Testis (tissue), 3 donors: ENCODE data around the gene NEDD9. TPM values are rescaled to one million over a fixed set of nuclear protein-coding genes. Genes with fewer than 3 reads are reported as not detected.

Source experiments
- DNase-seq: peaks from one replicate; pipeline ENCODE4 v3.0.0-alpha.2; 2019
- H3K27ac ChIP-seq, 2 donors: fragments of 200-600 bp; sonication (generic); one replicate each; pipeline ENCODE4 v1.5.1; 2019
- H3K27me3 ChIP-seq: fragments of 200-600 bp; sonication (generic); one replicate; pipeline ENCODE4 v1.5.1; 2019
- H3K36me3 ChIP-seq: fragments of 200-600 bp; sonication (generic); one replicate; pipeline ENCODE4 v1.5.1; 2017; ENCODE audit warnings: low read depth; ENCODE audit errors: missing control alignments
- H3K4me1 ChIP-seq: fragments of 200-600 bp; sonication (generic); one replicate; pipeline ENCODE4 v1.5.1; 2019
- H3K4me3 ChIP-seq, 2 donors: fragments of 200-600 bp; sonication (generic); one replicate each; pipeline ENCODE4 v1.5.1; 2017 to 2019
- H3K9me3 ChIP-seq: fragments of 200-600 bp; sonication (generic); one replicate; pipeline ENCODE4 v1.5.1; 2017
- POLR2A ChIP-seq: fragments of 450-650 bp; IDR thresholded peaks from one replicate; pipeline ENCODE4 v1.6.1; 2017; ENCODE audit warnings: antibody characterized with exemption, mild to moderate bottlenecking, moderate library complexity
- WGBS, 2 donors: methylation state at CpG; one replicate each; pipeline ENCODE4 v1.1.5; 2018; 5-methylcytosine and 5-hydroxymethylcytosine counted together
- intact Hi-C: fragments of 100-400 bp; cut with DNase I; formaldehyde crosslinking; loops from one replicate; pipeline ENCODE4 v1.15.1; 2023; ENCODE audit warnings: low total_unique reads
- polyA plus RNA-seq: library from polyadenylated mRNA; stranded (reverse); fragments of 350-450 nt; fragmentation: Illumina TruSeq; extraction: RNeasy Lipid Tissue Mini Kit (QIAGEN cat#74804); gene quantifications from one replicate; pipeline ENCODE4 v1.2.3, GENCODE V29; 2014; ENCODE audit warnings: low read depth, low replicate concordance; ENCODE audit not compliant: insufficient read depth
- total RNA-seq, 2 donors: library from RNA; depleted of rRNA; stranded (reverse); fragments of >200 nt; gene quantifications; one replicate each; pipeline ENCODE4 v1.2.3, GENCODE V29; 2016
- TF ChIP-seq, protein P1 (sequence below), 3 experiments: fragments of 450-650 bp in 2 of 3; fragments of 200-600 bp in 1 of 3; sonication (generic) in 1 of 3; IDR thresholded peaks; one replicate each; pipeline ENCODE4 v1.5.1; 2016 to 2019; ENCODE audit warnings: antibody characterized with exemption in 3 of 3, mild to moderate bottlenecking in 2 of 3, moderate library complexity in 1 of 3

The NEDD9 gene
- total and polyA plus RNA-seq, 3 donors from 2014 or later: 21.0 to 67.0 (median 31.8) TPM

DNA sequence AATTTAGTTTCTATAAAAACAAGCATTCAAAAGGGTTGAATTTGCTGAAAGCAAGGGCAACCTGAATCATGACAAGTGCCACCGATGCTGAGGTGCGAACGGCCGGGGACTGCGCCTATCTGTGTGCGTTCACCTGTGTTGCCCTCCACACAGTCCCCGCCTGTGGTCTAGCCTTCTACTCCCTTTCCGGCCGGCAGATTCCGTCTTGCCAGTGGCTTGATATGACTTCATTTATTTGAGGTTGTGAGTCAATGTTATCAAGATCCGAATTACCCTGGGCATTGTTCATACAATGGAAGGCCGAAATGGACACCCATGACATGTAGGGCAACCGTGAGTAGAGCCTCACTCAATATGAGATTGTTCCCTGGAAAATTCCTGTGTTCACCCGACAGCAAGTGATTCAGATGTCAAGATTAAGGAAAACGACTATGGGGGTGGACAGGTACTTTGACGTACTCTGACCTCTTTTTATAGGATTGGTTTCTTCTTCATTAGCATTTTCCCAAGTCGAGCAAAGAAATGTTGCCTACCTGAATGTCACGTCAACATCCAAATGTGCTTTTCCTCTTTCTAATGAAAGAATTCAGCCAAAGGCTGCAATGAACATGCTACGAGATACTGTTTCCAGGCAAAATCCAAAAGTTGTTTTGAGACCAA is 41.1 kb upstream of the NEDD9 start:
- no peak overlapping the region for H3K4me3 ChIP-seq
- 94% methylated on average over 19 of the region's 19 CpGs for WGBS, 2 donors
- no peak for TF ChIP-seq POLR2A
- TF ChIP-seq, protein P1, sequence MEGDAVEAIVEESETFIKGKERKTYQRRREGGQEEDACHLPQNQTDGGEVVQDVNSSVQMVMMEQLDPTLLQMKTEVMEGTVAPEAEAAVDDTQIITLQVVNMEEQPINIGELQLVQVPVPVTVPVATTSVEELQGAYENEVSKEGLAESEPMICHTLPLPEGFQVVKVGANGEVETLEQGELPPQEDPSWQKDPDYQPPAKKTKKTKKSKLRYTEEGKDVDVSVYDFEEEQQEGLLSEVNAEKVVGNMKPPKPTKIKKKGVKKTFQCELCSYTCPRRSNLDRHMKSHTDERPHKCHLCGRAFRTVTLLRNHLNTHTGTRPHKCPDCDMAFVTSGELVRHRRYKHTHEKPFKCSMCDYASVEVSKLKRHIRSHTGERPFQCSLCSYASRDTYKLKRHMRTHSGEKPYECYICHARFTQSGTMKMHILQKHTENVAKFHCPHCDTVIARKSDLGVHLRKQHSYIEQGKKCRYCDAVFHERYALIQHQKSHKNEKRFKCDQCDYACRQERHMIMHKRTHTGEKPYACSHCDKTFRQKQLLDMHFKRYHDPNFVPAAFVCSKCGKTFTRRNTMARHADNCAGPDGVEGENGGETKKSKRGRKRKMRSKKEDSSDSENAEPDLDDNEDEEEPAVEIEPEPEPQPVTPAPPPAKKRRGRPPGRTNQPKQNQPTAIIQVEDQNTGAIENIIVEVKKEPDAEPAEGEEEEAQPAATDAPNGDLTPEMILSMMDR (IDR thresholded peaks at IDR 0.05): no peak
- intact Hi-C loops: no loop called here
- no peaks in the 10 kb centered on the region for H3K27me3 ChIP-seq
- peaks cover 28% of the 10 kb centered on the region for H3K4me1 ChIP-seq
- H3K36me3 ChIP-seq: no peaks in the 10 kb centered on the region
- DNase-seq: no peak
- no peaks in the 10 kb centered on the region for H3K9me3 ChIP-seq
- H3K27ac ChIP-seq: no peak overlapping the region

DNA sequence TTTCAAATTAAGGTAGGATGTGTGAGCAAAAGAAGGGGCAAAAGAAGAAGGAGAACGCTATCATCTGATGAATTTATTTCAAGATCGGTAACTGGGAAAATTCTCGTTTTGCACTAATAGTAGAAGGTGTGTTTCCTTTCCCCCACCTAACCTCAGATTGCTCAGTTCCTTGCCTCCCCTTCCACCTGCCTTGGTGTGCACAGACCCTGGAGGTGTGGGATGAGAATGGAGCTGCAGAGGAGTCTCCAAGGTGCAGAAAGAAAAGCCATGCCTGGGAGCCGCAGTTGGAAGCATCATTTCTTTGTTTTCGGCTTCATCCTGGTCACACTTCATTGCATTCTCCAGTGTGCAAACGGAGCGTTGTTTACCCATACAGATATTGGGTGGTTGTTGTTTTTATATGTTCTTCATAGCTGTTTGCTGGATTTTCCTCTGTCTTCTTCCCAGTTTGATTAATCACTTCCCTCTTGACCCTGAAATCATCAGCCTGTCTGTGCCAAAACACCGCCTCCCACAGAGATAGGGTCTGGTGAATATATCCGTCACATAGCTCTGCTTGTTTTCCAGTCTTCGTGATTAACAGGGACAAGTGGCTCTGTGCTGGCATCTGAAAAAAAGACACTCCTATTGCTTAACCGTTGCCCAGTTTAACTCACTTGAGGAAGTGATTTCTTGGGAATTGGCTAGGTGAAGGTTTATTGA is 40.2 kb upstream of the NEDD9 start:
- WGBS, 2 donors: 67 to 73% methylated on average over 11 of the region's 11 CpGs
- DNase-seq: peak; percentile 45

DNA sequence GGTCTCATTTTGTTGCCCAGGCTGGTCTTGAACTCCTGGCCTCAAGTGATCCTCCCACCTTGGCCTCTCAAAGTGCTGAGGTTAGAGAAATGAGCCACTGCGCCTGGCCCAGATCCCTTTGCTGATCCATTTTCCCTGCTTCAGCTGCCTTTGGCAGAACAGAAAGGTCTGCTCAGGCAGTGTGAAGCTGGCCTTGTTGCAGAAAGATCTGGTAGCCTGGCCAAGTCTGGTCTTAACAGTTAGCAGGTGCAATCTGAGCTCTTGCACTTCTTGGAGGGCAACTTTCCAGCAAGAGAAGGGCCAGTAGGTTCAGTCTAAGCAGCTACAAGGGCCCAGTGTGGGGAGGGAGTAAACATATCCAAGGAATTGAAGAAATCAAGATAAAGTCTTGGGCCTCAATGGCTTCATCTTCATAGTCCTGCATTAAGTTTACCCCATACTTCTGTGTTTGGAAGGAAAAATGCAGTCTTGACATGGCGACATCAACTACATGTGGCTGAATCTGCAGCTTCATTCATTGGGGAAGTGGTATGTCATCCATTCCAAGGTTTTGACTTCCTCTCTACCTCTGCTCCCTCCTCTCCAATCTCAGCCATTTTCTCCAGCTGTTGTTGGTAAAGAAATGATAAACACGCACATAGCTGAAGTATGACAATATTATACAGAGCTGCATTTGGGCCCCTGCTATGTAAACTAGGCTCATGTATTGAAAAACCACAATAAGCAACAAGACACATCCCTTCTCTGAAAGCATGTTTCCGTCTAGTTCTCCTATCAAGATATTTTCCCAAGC is 39.0 kb upstream of the NEDD9 start:
- 68 to 78% methylated on average over 4 of the region's 4 CpGs for WGBS, 2 donors
- peak; percentile 49 for DNase-seq
- intact Hi-C loops: no loop called here
- H3K27me3 ChIP-seq: no peaks in the 10 kb centered on the region
- H3K9me3 ChIP-seq: no peaks in the 10 kb centered on the region
- TF ChIP-seq POLR2A: no peak
- TF ChIP-seq, protein P1 (IDR thresholded peaks at IDR 0.05): no peak
- H3K27ac ChIP-seq: peak overlapping the region in 1 of 2 donors; percentile 68
- peaks cover 18% of the 10 kb centered on the region for H3K4me1 ChIP-seq
- no peak overlapping the region for H3K4me3 ChIP-seq
- H3K36me3 ChIP-seq: no peaks in the 10 kb centered on the region

More for the DNA sequence above, 40.2 kb upstream of the NEDD9 start:
- no peak overlapping the region for H3K4me3 ChIP-seq
- no peaks in the 10 kb centered on the region for H3K27me3 ChIP-seq
- H3K4me1 ChIP-seq: peaks cover 21% of the 10 kb centered on the region
- H3K27ac ChIP-seq: no peak overlapping the region
- TF ChIP-seq POLR2A: no peak
- TF ChIP-seq, protein P1 (IDR thresholded peaks at IDR 0.05): no peak
- H3K36me3 ChIP-seq: no peaks in the 10 kb centered on the region
- H3K9me3 ChIP-seq: no peaks in the 10 kb centered on the region
- intact Hi-C loops: no loop called here

DNA sequence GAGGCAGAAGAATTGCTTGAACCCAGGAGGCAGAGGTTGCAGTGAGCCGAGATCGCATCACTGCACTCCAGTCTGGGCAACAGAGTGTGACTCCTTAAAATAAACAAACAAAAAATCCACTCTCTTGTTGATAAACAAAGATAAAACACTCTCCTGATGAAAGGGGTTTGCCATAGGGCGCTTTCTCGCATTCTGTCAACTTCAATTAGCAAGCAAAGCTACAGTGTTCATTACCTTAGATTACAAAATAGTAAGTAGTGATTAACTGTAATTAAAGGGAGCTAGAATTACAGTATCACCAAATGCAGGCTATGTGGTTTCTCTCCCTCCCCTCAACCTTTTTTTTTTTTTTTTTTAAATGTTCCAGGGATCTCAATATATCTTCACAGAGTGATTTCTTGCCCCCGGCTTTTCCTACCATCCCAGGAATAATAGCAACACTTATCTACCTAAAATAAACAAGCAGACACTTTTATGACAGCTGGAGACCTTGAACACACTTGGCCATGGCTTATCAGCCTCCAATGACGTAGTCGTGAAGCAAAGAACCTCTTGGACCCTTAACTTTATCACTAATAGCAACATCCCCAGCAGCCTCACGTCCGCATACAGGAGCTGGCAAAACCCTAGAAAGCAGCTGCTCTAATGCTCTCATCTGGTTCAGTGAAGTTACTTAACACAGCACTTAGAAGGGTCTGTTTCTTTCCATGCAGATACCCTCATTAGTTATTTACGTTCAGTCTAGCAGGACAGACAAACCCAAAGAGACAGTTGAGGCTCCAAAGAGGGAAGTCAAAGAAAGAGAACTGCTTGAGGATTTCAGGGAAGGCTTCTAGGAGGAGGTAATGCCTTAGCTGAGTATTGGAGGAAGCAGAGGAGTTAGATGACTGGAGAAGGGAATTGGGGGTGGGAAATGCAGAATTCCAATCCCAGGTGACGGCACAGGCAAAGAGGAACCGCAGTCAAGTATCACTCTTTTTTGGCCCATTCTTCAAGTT is 37.9 kb upstream of the NEDD9 start:
- Histone ChIP-seq H3K36me3 (no peaks in the 10 kb centered on the region), H3K4me3 (no peak overlapping the region), H3K9me3 (no peaks in the 10 kb centered on the region), H3K27ac (peak overlapping the region in 1 of 2 donors; percentile 68), H3K4me1 (peaks cover 18% of the 10 kb centered on the region), H3K27me3 (no peaks in the 10 kb centered on the region)
- intact Hi-C loops: no loop called here
- TF ChIP-seq, protein P1 (IDR thresholded peaks at IDR 0.05): no peak
- no peak for TF ChIP-seq POLR2A
- 48 to 61% methylated on average over 12 of the region's 12 CpGs for WGBS, 2 donors
- peak; percentile 49 for DNase-seq
